HepG2 (cell line): ENCODE data around the gene STIP1. TPM values are rescaled to one million over a fixed set of nuclear protein-coding genes. Genes with fewer than 3 reads are reported as not detected.

Source experiments
- ATF5 ChIP-seq: sonication (generic); formaldehyde crosslinking; IDR thresholded peaks from 2 replicates; pipeline ENCODE4 v1.4.0; 2020; ENCODE audit warnings: mild to moderate bottlenecking, low read depth, missing genetic modification reagents
- CENPX ChIP-seq: sonication (generic); formaldehyde crosslinking; IDR thresholded peaks from 2 replicates; pipeline ENCODE4 v1.9.0; 2021; ENCODE audit warnings: mild to moderate bottlenecking, missing genetic modification reagents, moderate library complexity
- ESRRA ChIP-seq: sonication (generic); formaldehyde crosslinking; IDR thresholded peaks from 2 replicates; pipeline ENCODE4 v1.5.1; 2020; ENCODE audit warnings: mild to moderate bottlenecking, low read depth, missing genetic modification reagents
- GPBP1L1 ChIP-seq: sonication (generic); formaldehyde crosslinking; IDR thresholded peaks from 2 replicates; pipeline ENCODE4 v1.5.0; 2020; ENCODE audit warnings: mild to moderate bottlenecking, missing genetic modification reagents
- KLF16 ChIP-seq, 2 experiments: sonication (generic) in 1 of 2; formaldehyde crosslinking in 1 of 2; IDR thresholded peaks; 2 replicates each; pipeline versions ENCODE4 v1.6.1 to v1.8.0; 2016 to 2023; ENCODE audit warnings: missing genetic modification reagents in 2 of 2, missing compliant biosample characterization in 1 of 2
- MIER2 ChIP-seq: IDR thresholded peaks from 2 replicates; pipeline ENCODE4 v1.6.1; 2016; ENCODE audit warnings: missing biosample characterization, missing genetic modification reagents
- SMAD9 ChIP-seq: sonication (generic); formaldehyde crosslinking; IDR thresholded peaks from 2 replicates; pipeline ENCODE4 v1.5.1; 2020; ENCODE audit warnings: mild to moderate bottlenecking, missing genetic modification reagents
- SPEN ChIP-seq: sonication (generic); formaldehyde crosslinking; IDR thresholded peaks from 2 replicates; pipeline ENCODE4 v1.5.1; 2020; ENCODE audit warnings: low read depth, mild to moderate bottlenecking, missing genetic modification reagents
- STAT6 ChIP-seq: sonication (generic); formaldehyde crosslinking; IDR thresholded peaks from 2 replicates; pipeline ENCODE4 v1.4.0; 2020; ENCODE audit warnings: missing genetic modification reagents, mild to moderate bottlenecking, borderline replicate concordance
- WIZ ChIP-seq: sonication (generic); formaldehyde crosslinking; IDR thresholded peaks from 2 replicates; pipeline ENCODE4 v1.5.1; 2020; ENCODE audit warnings: mild to moderate bottlenecking, missing genetic modification reagents
- YEATS4 ChIP-seq: sonication (generic); formaldehyde crosslinking; IDR thresholded peaks from 2 replicates; pipeline ENCODE4 v1.4.0; 2020; ENCODE audit warnings: missing genetic modification reagents, borderline replicate concordance
- ZBTB2 ChIP-seq: sonication (generic); formaldehyde crosslinking; IDR thresholded peaks from 2 replicates; pipeline ENCODE4 v1.8.0; 2022; ENCODE audit warnings: low read depth, missing genetic modification reagents
- ZC3H4 ChIP-seq: sonication (generic); formaldehyde crosslinking; IDR thresholded peaks from 2 replicates; pipeline ENCODE4 v1.4.0; 2020; ENCODE audit warnings: missing genetic modification reagents, borderline replicate concordance
- ZFP36L1 ChIP-seq: sonication (generic); formaldehyde crosslinking; IDR thresholded peaks from 2 replicates; pipeline ENCODE4 v1.8.0; 2022; ENCODE audit warnings: mild to moderate bottlenecking, missing genetic modification reagents, moderate library complexity
- ZNF589 ChIP-seq: sonication (generic); formaldehyde crosslinking; conservative IDR thresholded peaks from 2 replicates; pipeline ENCODE4 v1.8.0; 2022; ENCODE audit warnings: mild to moderate bottlenecking, moderate library complexity, missing genetic modification reagents
- ZNF644 ChIP-seq: IDR thresholded peaks from 2 replicates; pipeline ENCODE4 v1.6.1; 2016; ENCODE audit warnings: low read depth
- ZNF703 ChIP-seq: sonication (generic); formaldehyde crosslinking; IDR thresholded peaks from 2 replicates; pipeline ENCODE4 v1.5.1; 2020; ENCODE audit warnings: missing genetic modification reagents, mild to moderate bottlenecking, moderate library complexity, borderline replicate concordance
- polyA plus RNA-seq, 8 experiments: library from polyadenylated mRNA; depleted of rRNA in 3 of 8; stranded (reverse) in 7 of 8; unstranded in 1 of 8; fragments of >200 nt; fragmentation: Illumina TruSeq in 4 of 8; extraction: Trizol in 4 of 8; gene quantifications; 2 replicates each; pipeline versions ENCODE4 v1.2.1 to v1.2.3, GENCODE V29; 2011 to 2016; ENCODE audit warnings: low read depth in 4 of 8, missing spikeins in 1 of 8, mixed read lengths in 1 of 8; ENCODE audit not compliant: insufficient read depth in 1 of 8
- total RNA-seq, 5 experiments: library from RNA; depleted of rRNA; stranded (reverse); fragments of >200 nt; fragmentation: Illumina TruSeq; extraction: Trizol; gene quantifications; 2 replicates each; pipeline ENCODE4 v1.2.3, GENCODE V29; 2016; ENCODE audit warnings: low read depth in 1 of 5

The STIP1 gene
- total and polyA plus RNA-seq, 2 of the 13 experiments (the other 11 are each of a cell fraction or from before 2014, with no cell fraction given) = 81.1 to 217 TPM

- TF ChIP-seq GPBP1L1 (CRISPR knock-in tag) (no peak), CENPX (CRISPR knock-in tag) (no peak), ZNF703 (no peak), ZBTB2 (peak; percentile 33; the same call in 1 of the 2 replicates), ZC3H4 (CRISPR knock-in tag) (no peak), ESRRA (CRISPR knock-in tag) (no peak), ATF5 (no peak), ZFP36L1 (no peak), MIER2 (CRISPR knock-in tag) (no peak), YEATS4 (CRISPR knock-in tag) (peak; percentile 7; the same call in 1 of the 2 replicates), SMAD9 (no peak; the same call in 1 of the 2 replicates), STAT6 (CRISPR knock-in tag) (no peak), ZNF644 (no peak), KLF16 (CRISPR knock-in tag; IDR thresholded peaks at IDR 0.05) (peak in 1 of 2 experiments; percentile 54; a peak in 2 of 4 replicates), ZNF589 (CRISPR knock-in tag) (peak; percentile 62; the same call in 1 of the 2 replicates), WIZ (0 out of 2 replicates have a peak, but pooled peaks have one; percentile 24), SPEN (CRISPR knock-in tag) (peak; percentile 50; the same call in 1 of the 2 replicates)
Observed at GRCh38 chr11:64246871-64247728, 61.1 kb downstream of the STIP1 start, which contains the start of gene PPP1R14B (continued).
